Common myeloid progenitor, CD34-positive (primary cell): ENCODE data around the gene ZC3H4.

Source experiments
- CTCF ChIA-PET: fragments of 350-600 bp; sonication (Branson Sonifier 250); formaldehyde crosslinking; loops from one replicate; lab custom pipeline; 2021; ENCODE audit warnings: antibody characterized with exemption; lab: Charles Lee
- POLR2A ChIA-PET: fragments of 350-600 bp; sonication (Branson Sonifier 250); formaldehyde crosslinking; loops from one replicate; lab custom pipeline; 2021; ENCODE audit warnings: antibody characterized with exemption; lab: Charles Lee
- DNase-seq, 3 donors: peaks; one replicate each; pipeline versions ENCODE4 v3.0.0 to v3.0.0-alpha.2; 2013
- H3K27ac ChIP-seq, 2 experiments: 1 replicate in 1 of 2; 2 replicates in 1 of 2; pipeline ENCODE4 v1.7.0; 2013; ENCODE audit warnings: inconsistent platforms in 2 of 2, low read length in 2 of 2, mild to moderate bottlenecking in 2 of 2, low read depth in 1 of 2, moderate library complexity in 1 of 2; ENCODE audit not compliant: severe bottlenecking in 2 of 2, insufficient read depth in 1 of 2, poor library complexity in 1 of 2
- H3K27me3 ChIP-seq, 5 experiments: replicated peaks in 2 of 5; 1 replicate in 3 of 5; 2 replicates in 2 of 5; pipeline versions ENCODE4 v1.6.1 to v1.7.0; 2013; ENCODE audit warnings: low read length in 4 of 5, mild to moderate bottlenecking in 2 of 5, moderate library complexity in 2 of 5, inconsistent platforms in 1 of 5; ENCODE audit not compliant: insufficient read depth in 5 of 5, control insufficient read depth in 4 of 5
- H3K36me3 ChIP-seq, 4 experiments: 1 replicate in 2 of 4; 2 replicates in 2 of 4; pipeline versions ENCODE4 v1.6.1 to v1.7.0; 2013; ENCODE audit warnings: low read length in 3 of 4, control low read depth in 1 of 4, mild to moderate bottlenecking in 1 of 4; ENCODE audit not compliant: control insufficient read depth in 4 of 4, insufficient read depth in 4 of 4
- H3K4me1 ChIP-seq, 4 experiments: 1 replicate in 3 of 4; 2 replicates in 1 of 4; pipeline versions ENCODE4 v1.6.1 to v1.7.1; 2013; ENCODE audit warnings: low read length in 3 of 4, mild to moderate bottlenecking in 3 of 4, control low read depth in 1 of 4, inconsistent platforms in 1 of 4, moderate library complexity in 1 of 4; ENCODE audit not compliant: control insufficient read depth in 4 of 4, insufficient read depth in 4 of 4; ENCODE audit errors: control extremely low read depth in 1 of 4
- H3K4me3 ChIP-seq, 7 experiments: 1 replicate in 4 of 7; 2 replicates in 3 of 7; pipeline versions ENCODE4 v1.5.1 to v1.7.0; 2013; ENCODE audit warnings: mild to moderate bottlenecking in 7 of 7, low read length in 6 of 7, moderate library complexity in 6 of 7, inconsistent platforms in 2 of 7, low read depth in 2 of 7, control low read depth in 1 of 7; ENCODE audit not compliant: insufficient read depth in 4 of 7, control insufficient read depth in 1 of 7; ENCODE audit errors: extremely low read depth in 1 of 7
- H3K9me3 ChIP-seq, 5 experiments: 1 replicate in 4 of 5; 2 replicates in 1 of 5; pipeline versions ENCODE4 v1.6.1 to v1.7.1; 2013; ENCODE audit warnings: low read length in 4 of 5, mild to moderate bottlenecking in 2 of 5, inconsistent platforms in 1 of 5, low read depth in 1 of 5, moderate library complexity in 1 of 5; ENCODE audit not compliant: control insufficient read depth in 4 of 5, insufficient read depth in 2 of 5; ENCODE audit errors: control extremely low read depth in 1 of 5
- WGBS: methylation state at CpG from one replicate; pipeline ENCODE4 v1.1.5; 2013; ENCODE audit not compliant: insufficient coverage; 5-methylcytosine and 5-hydroxymethylcytosine counted together

Gene ZC3H4

GRCh38 chr19:47156861-47157430, 43.4 kb upstream of the ZC3H4 start:
- peak; percentile 39 to 80 (median 77) for DNase-seq
- Histone ChIP-seq H3K9me3 (no peaks in the 10 kb centered on the region), H3K4me1 (peaks cover 20 to 31% (median 30%) of the 10 kb centered on the region in 4 experiments), H3K36me3 (peaks cover 4 to 76% (median 38%) of the 10 kb centered on the region in 4 experiments), H3K27me3 (no peaks in the 10 kb centered on the region), H3K4me3 (peak overlapping the region in 1 of 7 experiments; percentile 23), H3K27ac (no peak overlapping the region)
- 20% methylated on average over 3 of the region's 7 CpGs for WGBS
- ChIA-PET CTCF (interaction anchor here (0.9 to 7.6 kb wide), 8 partner anchors 9 to 234 kb away, joined by 3 to 28 read pairs (median 6); no protein-coding TSS in a partner anchor), POLR2A (interaction anchor here (0.7 to 1.2 kb wide), 3 partner anchors 69 to 118 kb away, joined by 3 to 5 read pairs (median 5); no protein-coding TSS in a partner anchor)

GRCh38 chr19:47155148-47155547, 41.6 kb upstream of the ZC3H4 start:
- peaks cover 5 to 81% (median 44%) of the 10 kb centered on the region in 4 experiments for H3K36me3 ChIP-seq
- H3K4me1 ChIP-seq, result peaks cover 20 to 31% (median 30%) of the 10 kb centered on the region in 4 experiments

GRCh38 chr19:47153266-47153665, 39.7 kb upstream of the ZC3H4 start:
- CTCF ChIA-PET, result interaction anchor here (1.6 to 7.6 kb wide), 2 partner anchors 91 to 94 kb away, joined by 4 to 28 read pairs; no protein-coding TSS in a partner anchor
- POLR2A ChIA-PET, result no interaction called here

More at GRCh38 chr19:47155148-47155547, 41.6 kb upstream of the ZC3H4 start:
- Histone ChIP-seq H3K27ac (no peak overlapping the region), H3K9me3 (no peaks in the 10 kb centered on the region), H3K4me3 (no peak overlapping the region), H3K27me3 (peaks cover 0 to 1% (median 0%) of the 10 kb centered on the region in 5 experiments)
- ChIA-PET CTCF (interaction anchor here (1.1 to 7.6 kb wide), 3 partner anchors 56 to 90 kb away, joined by 3 to 28 read pairs (median 4); no protein-coding TSS in a partner anchor), POLR2A (interaction anchor here (0.6 to 1.2 kb wide), 2 partner anchors 101 to 445 kb away, joined by 3 to 5 read pairs; partner anchors contain the start of gene CCDC9)
- DNase-seq, result no peak
- 85% methylated on average over 5 of the region's 7 CpGs for WGBS

GRCh38 chr19:47152632-47153031, 39.1 kb upstream of the ZC3H4 start:
- DNase-seq, result no peak
- peaks cover 11 to 19% (median 17%) of the 10 kb centered on the region in 4 experiments for H3K4me1 ChIP-seq
- H3K27ac ChIP-seq, result no peak overlapping the region
- H3K36me3 ChIP-seq, result peaks cover 5 to 74% (median 51%) of the 10 kb centered on the region in 4 experiments
- 100% methylated on average over 2 of the region's 2 CpGs for WGBS
- peaks cover 0 to 2% (median 0%) of the 10 kb centered on the region in 5 experiments for H3K27me3 ChIP-seq
- H3K4me3 ChIP-seq, result no peak overlapping the region
- no peaks in the 10 kb centered on the region for H3K9me3 ChIP-seq
- POLR2A ChIA-PET, result no interaction called here
- CTCF ChIA-PET, result interaction anchor here (7.6 kb wide), 1 partner anchor 92 kb away, joined by 28 read pairs; no protein-coding TSS in a partner anchor

More at GRCh38 chr19:47153266-47153665, 39.7 kb upstream of the ZC3H4 start:
- Histone ChIP-seq H3K36me3 (peaks cover 5 to 74% (median 48%) of the 10 kb centered on the region in 4 experiments), H3K9me3 (no peaks in the 10 kb centered on the region), H3K27me3 (peaks cover 0 to 2% (median 0%) of the 10 kb centered on the region in 5 experiments), H3K4me3 (no peak overlapping the region), H3K4me1 (peaks cover 18 to 25% (median 24%) of the 10 kb centered on the region in 4 experiments), H3K27ac (no peak overlapping the region)
- no peak for DNase-seq
- WGBS, result 83% methylated on average over 1 of the region's 2 CpGs

- Histone ChIP-seq H3K27me3 (peaks cover 0 to 2% (median 0%) of the 10 kb centered on the region in 5 experiments), H3K27ac (no peak overlapping the region), H3K4me3 (no peak overlapping the region), H3K4me1 (peaks cover 7 to 15% (median 13%) of the 10 kb centered on the region in 4 experiments), H3K36me3 (peaks cover 5 to 69% (median 51%) of the 10 kb centered on the region in 4 experiments), H3K9me3 (no peaks in the 10 kb centered on the region)
- no peak for DNase-seq
- no CpG with 5 or more reads among the region's 1 CpG for WGBS
- POLR2A ChIA-PET, result no interaction called here
- CTCF ChIA-PET, result interaction anchor here (7.6 kb wide), 1 partner anchor 93 kb away, joined by 28 read pairs; no protein-coding TSS in a partner anchor
Observed at GRCh38 chr19:47152205-47152604, 38.6 kb upstream of the ZC3H4 start.

- Histone ChIP-seq H3K36me3 (peaks cover 5 to 70% (median 56%) of the 10 kb centered on the region in 4 experiments), H3K4me1 (peaks cover 1 to 9% (median 7%) of the 10 kb centered on the region in 4 experiments), H3K9me3 (no peaks in the 10 kb centered on the region), H3K27me3 (peaks cover 0 to 2% (median 0%) of the 10 kb centered on the region in 5 experiments), H3K27ac (no peak overlapping the region), H3K4me3 (no peak overlapping the region)
- no CpG with 5 or more reads among the region's 3 CpGs for WGBS
- ChIA-PET POLR2A (no interaction called here), CTCF (interaction anchor here (7.6 kb wide), 1 partner anchor 93 kb away, joined by 28 read pairs; no protein-coding TSS in a partner anchor)
- no peak for DNase-seq
Observed at GRCh38 chr19:47151627-47152026, 38.1 kb upstream of the ZC3H4 start.
